IPS DF 4.7 (cell line): ENCODE results near the gene AMY2A.
"Not testable (repeated sequence)": the region's sequence is repeated elsewhere in the genome, so short reads cannot be mapped to it uniquely, and the experiment has no call there.

Source experiments
- DNase-seq: peaks from one replicate; pipeline ENCODE4 v3.0.0-alpha.2; 2013; ENCODE audit warnings: low spot score; ENCODE audit errors: extremely low read depth

The AMY2A gene

GRCh38 chr1:103616994-103617477 is at the start of gene AMY2A:
Gene AMY2A (plus strand): TSS chr1:103617427. CDS start chr1:103617441, 14 bp downstream.
- not testable (repeated sequence) for DNase-seq

DNA sequence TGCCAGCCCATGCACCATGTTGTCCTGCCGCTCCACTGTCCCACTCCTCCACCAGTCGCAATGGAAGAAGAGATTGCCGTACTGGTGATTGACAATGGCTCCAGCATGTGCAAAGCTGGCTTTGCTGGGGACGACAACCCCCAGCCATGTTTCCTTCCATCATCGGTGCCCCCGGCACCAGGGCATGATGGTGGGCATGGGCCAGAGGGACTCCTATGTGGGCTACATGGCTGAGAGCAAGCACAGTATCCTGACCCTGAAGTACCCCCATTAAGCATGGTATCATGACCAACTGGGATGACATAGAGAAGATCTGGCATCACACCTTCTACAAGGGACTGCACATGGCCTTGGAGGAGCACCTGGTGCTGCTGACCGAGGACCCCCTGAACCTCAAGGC is 47.7 kb upstream of the AMY2A start:
- DNase-seq, result no peak

DNA sequence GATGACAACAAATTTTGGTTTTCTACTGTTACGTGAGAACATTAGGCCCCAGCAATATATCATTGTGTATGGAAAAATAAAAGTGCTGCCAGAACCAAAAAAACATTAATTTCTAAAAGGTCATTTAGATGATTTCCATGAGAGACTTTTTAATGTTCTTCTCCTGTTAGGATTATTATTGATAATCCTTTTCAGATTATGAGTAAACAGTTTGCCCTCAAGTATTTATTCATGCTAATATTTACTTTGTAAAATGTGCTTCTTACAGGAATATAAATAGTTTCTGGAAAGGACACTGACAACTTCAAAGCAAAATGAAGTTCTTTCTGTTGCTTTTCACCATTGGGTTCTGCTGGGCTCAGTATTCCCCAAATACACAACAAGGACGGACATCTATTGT is 45.9 kb upstream of the AMY2A start, which contains the start of gene AMY2B:
Gene AMY2B, plus strand, starts transcription at position 301 of the 400 bp plus-strand sequence. Its CDS starts 14 bp downstream, at position 315.
- not testable (repeated sequence) for DNase-seq

DNA sequence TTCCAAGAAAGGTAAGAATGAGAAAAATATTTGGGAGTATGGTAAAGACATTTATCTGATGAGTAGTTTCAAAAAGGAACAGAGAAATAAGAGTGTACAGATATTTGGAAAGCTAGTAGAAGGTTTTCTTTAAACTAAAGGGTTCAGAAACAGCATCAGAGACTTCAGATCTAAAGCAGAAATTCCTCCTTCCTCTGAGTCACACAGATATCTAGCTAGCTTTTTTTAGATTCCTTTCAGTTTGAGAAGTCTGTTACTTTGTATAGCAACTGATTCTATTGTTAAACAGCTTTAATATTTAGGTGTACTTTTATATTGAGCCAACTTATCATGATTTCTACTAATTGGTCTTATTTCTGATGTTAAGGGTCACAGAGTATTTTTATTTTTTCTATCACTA is 41.2 kb upstream of the AMY2A start:
- DNase-seq, result no peak

DNA sequence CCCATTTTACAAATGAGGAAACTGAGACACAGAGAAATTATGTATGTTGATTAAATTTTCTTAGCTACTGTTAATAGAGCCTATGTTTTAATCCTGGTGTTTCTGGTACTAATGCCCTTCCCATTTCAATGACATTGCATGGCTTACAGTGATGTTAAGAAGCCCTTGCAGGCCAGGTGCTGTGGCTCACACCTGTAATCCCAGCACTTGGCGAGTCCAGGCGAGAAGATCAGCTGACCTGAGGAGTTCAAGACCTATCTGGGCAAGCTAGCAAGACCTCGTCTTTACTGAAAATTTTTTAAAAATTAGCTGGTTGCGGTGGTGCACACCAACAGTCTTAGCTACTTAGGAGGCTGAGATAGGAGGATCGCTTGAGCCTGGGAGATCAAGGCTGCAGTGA is 40.4 kb upstream of the AMY2A start:
- not testable (repeated sequence) for DNase-seq

DNA sequence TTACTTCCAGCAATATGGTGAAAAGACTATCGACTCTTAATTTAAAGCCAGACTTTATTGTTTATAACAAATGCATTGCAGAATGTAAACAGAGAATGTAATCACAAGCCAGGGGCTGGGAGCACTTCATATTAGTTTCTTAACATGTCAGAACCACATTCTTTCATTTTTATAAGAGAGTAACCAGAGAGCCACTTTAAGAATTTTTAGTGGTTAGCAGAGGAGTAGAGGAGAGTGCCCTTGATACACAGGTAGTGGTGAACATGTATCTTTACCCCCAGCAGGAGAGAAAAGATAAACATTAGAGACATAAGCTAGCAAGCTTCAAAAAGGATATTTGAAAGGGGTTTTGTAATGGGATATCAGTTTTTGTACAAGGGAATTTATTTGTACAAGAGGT is 34.8 kb upstream of the AMY2A start:
- no peak for DNase-seq

DNA sequence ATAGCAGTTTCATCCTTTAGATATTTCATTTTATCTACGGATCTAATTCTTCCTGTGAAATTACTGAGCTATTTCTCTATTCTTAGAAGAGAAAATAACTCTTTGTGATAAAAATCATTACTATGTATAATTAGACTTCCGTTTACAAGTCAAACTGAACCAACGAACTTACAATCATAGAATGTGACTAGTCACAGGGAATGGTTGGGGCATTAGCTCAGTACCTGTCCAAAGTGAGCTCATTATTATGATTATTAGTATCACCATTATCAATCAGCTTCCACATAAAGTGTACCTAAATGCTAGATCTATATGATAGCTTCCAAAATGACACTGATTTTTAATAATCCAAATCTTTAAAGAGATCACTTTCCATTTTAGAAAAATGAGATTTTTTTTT is 33.3 kb upstream of the AMY2A start:
- DNase-seq, result no peak

DNA sequence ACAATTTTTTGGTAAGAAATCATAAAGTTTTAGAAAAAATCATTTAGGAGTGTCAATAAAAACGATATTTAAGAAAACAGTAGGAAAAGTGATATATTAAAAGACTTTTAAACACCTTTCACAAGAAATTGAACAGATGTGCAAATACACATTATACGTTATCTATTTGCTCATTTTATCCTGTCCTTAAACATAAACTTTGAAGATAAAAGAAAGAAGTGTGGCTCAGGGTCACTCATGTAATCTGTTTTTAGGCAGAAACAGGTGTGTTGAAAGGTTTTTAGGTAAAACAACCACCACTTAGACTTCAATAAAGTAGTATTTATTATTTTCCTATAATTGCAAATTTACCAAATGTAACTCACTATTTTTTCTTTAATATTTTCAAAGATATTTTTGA is 32.7 kb upstream of the AMY2A start:
- no peak for DNase-seq

DNA sequence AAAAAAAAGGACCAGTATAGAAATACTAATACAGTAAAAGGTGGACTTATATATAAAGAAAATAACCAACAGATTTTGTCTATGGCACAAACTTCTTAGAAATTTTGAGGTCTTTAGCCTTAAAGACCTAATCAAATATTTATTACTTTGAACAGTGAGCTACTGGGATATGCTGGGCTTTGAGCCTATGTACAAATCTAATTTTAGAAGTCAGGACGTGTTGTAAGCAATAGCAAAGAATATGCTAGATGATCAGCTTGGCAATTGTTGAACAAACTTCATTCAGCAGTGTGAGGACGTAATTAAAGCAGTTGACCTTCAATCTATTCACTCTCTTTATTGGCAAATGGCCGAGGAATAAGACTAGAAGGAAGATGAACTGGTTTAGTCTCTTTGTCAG is 14.5 kb upstream of the AMY2A start:
- DNase-seq, result not testable (repeated sequence)

DNA sequence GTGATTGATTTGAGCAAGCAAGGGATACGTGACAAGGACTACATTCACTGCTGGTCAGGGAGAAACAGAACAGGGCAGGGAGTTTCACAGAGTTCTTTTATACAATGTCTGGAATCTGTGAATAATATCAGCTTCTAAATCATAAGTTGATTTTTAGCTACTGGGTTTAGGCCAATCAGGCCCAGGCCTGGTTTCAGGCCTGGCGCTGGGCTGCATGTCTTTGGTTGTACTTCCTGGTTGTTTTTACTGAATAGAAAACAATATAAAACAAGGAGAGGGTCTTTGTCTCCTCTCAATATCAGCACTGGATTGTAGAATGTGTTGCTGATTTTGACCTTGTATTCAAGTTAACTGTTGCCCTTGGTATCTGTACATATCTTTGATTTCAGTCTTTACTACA is 865 bp upstream of the AMY2A start:
- DNase-seq, result no peak

DNA sequence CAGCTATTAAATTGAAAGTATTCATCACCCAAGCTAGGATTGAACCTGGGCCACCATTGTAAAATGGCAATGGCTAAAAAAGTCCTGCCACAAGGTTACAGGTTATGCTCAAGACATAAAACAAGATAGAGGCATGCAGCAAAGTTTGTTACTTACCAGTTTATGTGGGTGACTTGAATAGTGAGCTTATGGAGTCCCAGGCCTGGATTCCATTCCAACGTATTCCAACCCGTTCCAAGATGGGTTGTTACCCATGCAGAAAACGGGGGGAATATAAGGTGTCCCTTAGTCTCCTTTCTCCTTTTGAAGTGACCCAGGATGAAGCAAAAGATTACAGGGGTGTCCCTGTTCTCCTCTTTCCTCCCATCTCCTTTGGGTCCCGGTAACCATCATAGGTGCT is 10.2 kb downstream of the AMY2A start:
- DNase-seq, result not testable (repeated sequence)

DNA sequence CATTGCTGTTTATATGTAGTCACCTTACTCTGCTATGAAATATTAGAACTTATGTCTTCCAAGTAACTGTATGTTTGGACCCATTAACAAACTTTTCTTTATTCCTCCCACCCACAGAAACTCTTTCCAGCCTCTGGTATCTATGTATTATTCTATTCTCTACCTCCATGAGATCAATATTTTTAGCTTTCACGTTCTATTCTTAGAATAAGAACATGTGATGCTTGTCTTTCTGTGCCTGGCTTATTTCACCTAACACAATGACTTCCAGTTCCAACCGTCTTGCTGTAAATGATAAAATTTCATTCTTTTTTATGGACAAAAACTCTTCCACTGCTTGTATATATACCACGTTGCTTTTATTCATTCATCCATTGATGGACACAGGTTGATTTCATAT is 24.0 kb downstream of the AMY2A start:
- not testable (repeated sequence) for DNase-seq

DNA sequence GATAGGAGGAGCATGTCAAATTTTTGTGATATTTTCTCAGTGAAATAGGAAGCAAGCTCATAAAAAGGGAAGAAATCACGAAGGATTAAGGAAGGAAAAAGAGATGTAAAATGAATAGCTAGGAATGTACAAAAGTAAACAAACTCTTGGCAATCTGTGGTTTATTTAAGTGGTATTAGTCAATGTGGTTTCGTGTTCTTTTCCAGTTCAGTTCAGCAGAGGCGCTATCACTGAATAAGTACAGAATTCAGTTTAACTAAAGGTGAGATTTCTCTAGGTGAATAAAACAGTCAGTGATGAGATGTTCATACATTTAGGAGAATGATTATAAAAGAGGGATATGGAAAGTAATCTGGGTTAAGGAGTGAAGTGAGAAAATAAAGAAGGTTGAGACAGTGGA is 26.7 kb downstream of the AMY2A start:
- not testable (repeated sequence) for DNase-seq

DNA sequence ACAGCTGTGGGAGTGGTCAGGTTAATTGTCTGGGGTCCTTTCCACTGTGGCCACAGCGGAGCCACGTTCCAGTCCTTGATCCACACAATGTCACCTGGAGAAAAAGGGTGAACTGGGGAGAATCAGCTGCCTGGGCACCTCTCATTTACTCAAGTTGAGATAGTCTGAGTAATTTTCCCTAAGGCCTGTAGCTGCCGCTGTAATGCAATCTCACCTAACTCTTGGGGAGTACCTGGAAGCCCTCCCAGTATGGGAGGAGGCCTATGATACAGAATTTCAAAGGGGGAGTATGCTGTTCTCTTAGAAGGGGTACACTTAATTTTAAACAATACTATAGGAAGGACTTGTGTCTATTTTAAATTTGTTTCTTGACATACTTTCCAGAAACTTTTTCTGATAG is 33.1 kb downstream of the AMY2A start:
- not testable (repeated sequence) for DNase-seq

DNA sequence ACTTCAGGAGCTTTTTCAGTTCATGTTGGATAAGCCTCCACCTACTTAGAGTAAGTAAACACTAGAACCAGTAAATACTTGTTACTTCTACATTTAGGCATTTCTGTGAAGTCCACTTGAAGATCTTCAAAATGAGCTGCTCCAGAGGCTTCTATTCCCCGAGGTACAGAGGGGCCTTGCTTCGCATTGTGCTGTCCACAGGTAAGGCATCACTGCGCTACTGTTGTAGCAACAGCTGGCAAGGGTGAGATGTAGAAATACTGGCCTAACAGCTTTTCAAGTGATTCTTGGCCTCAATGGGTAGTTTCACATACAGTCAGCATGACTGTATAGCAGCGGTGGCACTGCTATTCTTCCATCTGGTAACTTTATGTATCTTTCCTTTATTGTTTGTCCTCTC is 33.7 kb downstream of the AMY2A start:
- DNase-seq, result not testable (repeated sequence)

DNA sequence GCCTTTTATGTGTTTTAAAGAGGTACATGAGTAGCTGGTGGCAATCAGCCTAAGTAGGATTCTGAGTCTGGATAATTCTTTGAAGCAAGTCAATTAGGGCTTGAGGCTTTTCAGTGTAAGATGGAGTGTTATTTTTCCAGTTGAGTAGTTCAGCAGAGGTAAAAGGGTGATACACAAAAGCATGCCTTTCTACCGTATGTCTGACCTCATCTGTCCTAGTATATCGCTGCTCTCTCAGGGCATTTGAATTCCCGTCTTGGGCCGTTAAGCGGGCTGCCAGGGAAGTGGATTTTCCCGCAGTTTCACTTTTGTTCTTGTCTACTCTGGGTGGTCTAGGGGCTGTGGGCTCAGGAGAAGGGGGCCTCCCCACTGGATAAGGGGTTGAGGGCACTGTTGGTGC is 36.9 kb downstream of the AMY2A start:
- not testable (repeated sequence) for DNase-seq

DNA sequence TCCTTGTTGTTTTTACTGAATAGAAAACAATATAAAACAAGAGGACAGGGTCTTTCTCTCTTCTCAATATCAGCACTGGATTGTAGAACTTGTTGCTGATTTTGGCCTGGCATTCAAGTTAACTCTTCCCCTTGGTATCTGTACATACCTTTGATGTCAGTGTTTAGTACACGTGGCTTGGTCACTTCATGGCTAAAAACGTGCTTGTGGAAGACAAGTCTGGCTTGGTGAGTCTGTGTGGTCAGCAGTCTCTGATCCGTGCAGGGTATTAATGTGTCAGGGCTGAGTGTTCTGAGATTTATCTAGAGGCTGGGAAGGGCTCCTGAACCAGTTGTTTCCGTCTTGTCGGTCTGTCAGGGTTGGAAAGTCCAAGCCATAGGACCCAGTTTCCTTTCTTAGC is 38.2 kb downstream of the AMY2A start, which contains the start of gene AMY1A:
Gene AMY1A, plus strand, starts transcription at position 301 of the 400 bp plus-strand sequence. CDS start 571 bp downstream, outside the sequence.
- DNase-seq, result not testable (repeated sequence)
